Neural progenitor cell (in vitro differentiated cells): Measurements from ENCODE around the gene PPARG.

Experiments used
- CTCF ChIP-seq: fragments of 200-600 bp; sonication (generic); IDR thresholded peaks from 2 replicates; pipeline ENCODE4 v1.5.1; 2017; ENCODE audit warnings: antibody characterized with exemption, mild to moderate bottlenecking
- EZH2 ChIP-seq: fragments of 200-600 bp; sonication (generic); IDR thresholded peaks from 2 replicates; pipeline ENCODE4 v1.6.1; 2017; ENCODE audit warnings: antibody characterized with exemption, mild to moderate bottlenecking, moderate library complexity
- EZH2phosphoT487 ChIP-seq: fragments of 200-600 bp; sonication (generic); IDR thresholded peaks from 2 replicates; pipeline ENCODE4 v1.6.1; 2017; ENCODE audit warnings: antibody characterized with exemption

GRCh38 chr3:12246497-12247163 lies 42.2 kb upstream of the PPARG start:
- TF ChIP-seq CTCF (no peak), EZH2phosphoT487 (no peak), EZH2 (no peak)
